Measurements from ENCODE around the gene RAD23B.
"Not testable (repeated sequence)": the region's sequence is repeated elsewhere in the genome, so short reads cannot be mapped to it uniquely, and the experiment has no call there.

The RAD23B gene

DNA sequence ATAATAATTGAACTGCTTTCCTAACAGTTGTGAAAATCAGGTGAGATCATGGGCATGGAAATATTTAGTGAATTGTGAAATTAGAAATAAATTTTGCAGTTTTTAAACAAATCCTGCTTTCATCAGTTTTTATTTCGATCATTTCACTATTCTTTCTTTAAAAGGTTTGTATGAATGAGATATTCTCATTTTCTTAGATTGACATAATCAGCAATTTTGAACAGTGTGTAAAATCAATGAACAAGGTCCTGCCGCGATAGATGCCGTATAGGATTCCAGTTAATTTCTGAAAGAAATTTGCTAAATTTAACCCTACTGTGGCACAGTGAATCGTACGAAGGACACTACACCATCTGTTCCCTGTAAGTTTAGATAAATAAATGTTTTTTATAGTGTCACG is 7.5 kb downstream of the RAD23B start:
- TF ChIP-seq, protein P1, sequence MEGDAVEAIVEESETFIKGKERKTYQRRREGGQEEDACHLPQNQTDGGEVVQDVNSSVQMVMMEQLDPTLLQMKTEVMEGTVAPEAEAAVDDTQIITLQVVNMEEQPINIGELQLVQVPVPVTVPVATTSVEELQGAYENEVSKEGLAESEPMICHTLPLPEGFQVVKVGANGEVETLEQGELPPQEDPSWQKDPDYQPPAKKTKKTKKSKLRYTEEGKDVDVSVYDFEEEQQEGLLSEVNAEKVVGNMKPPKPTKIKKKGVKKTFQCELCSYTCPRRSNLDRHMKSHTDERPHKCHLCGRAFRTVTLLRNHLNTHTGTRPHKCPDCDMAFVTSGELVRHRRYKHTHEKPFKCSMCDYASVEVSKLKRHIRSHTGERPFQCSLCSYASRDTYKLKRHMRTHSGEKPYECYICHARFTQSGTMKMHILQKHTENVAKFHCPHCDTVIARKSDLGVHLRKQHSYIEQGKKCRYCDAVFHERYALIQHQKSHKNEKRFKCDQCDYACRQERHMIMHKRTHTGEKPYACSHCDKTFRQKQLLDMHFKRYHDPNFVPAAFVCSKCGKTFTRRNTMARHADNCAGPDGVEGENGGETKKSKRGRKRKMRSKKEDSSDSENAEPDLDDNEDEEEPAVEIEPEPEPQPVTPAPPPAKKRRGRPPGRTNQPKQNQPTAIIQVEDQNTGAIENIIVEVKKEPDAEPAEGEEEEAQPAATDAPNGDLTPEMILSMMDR (IDR thresholded peaks at IDR 0.05; ENCODE audit: low read depth, low read length), result no peak
- no peak overlapping the region for H3K4me3 ChIP-seq (replicated peaks in 1 of 2; ENCODE audit: low read depth in 2 of 2, low read length in 2 of 2)
- DNase-seq (ENCODE audit: low read depth in 2 of 2), result no peak

DNA sequence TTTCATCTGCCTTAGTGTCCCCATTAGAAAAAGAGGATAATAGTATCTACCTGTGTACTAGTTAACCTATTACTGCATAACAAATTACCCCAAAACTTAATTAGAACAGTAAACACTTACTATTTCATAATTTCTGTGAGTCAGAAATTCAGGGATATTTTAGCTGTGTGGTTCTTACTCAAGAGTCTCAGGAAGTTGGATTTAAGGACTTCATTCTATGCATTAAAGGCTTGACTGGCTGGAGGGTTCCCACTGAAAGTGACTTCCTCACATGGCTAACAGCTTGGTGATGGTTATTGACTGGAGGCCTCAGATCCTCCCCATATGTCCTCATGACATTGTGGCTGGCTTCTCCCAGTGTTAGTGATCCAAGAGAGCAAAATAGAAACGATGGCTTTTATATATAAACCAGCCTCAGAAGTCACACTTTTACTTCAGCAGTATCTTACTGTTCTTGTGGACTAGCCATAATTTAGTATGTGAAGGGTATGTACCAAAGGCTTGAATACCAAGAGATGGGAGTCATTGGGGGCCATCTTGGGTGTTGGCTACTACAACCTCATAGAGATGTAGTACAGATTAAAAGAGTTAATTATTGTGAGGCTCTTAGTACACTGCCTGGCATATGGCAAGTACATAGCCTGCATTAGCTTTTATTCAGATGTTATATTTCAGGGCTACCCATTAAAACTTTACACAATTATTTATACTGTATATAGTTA is 9.9 kb downstream of the RAD23B start:
- DNase-seq (ENCODE audit: low read depth in 2 of 2), result no peak
- TF ChIP-seq, protein P1 (IDR thresholded peaks at IDR 0.05; ENCODE audit: low read depth, low read length), result no peak
- H3K4me3 ChIP-seq (replicated peaks in 1 of 2; ENCODE audit: low read depth in 2 of 2, low read length in 2 of 2), result no peak overlapping the region

DNA sequence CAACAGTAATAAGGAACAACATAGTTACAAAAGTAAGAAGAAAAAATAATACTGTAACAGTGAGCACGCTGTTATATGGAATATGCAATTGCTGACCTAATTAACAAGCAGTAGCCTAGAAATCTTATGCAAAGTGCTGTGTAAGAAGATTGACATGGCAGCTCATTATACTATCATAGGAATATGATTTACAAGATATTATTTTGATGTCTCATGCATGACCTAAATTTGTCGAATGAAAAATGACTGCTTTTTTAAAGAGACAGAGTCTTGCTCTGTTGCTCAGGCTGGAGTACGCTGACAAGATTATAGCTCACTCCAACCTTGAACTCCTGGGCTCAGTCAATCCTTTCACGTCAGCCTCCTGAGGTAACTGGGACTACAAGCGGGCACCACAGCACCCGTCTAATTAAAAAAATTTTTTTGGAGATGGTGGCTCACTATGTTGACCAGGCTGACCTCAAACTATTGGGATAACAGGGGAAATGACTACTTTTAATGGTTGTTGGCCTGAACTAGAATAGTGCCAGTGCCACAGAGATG is 10.5 kb downstream of the RAD23B start:
- TF ChIP-seq, protein P1 (IDR thresholded peaks at IDR 0.05; ENCODE audit: low read depth, low read length), result no peak
- no peak for DNase-seq (ENCODE audit: low read depth in 2 of 2)
- no peak overlapping the region for H3K4me3 ChIP-seq (replicated peaks in 1 of 2; ENCODE audit: low read depth in 2 of 2, low read length in 2 of 2)

DNA sequence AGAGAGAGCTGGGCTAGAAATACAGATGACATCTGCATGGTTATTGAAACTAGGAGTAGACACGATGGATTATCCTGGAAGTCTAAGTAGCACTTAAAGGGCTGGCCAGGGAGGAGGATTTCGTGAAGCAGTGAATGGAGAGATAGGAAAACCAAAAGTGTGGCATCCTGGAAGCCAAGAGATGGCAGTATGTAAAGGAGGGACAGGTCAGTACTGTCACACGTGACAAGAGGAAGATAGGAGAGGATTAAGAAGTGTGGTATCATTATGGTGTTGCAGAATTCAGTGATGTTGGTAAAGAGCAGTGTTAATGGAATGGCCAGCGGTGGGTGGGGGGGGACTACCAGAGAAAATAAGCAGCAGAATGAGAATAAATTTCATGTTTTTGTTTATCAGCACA is 11.7 kb downstream of the RAD23B start:
- TF ChIP-seq, protein P1 (IDR thresholded peaks at IDR 0.05; ENCODE audit: low read depth, low read length), result no peak
- no peak for DNase-seq (ENCODE audit: low read depth in 2 of 2)
- no peak overlapping the region for H3K4me3 ChIP-seq (replicated peaks in 1 of 2; ENCODE audit: low read depth in 2 of 2, low read length in 2 of 2)

DNA sequence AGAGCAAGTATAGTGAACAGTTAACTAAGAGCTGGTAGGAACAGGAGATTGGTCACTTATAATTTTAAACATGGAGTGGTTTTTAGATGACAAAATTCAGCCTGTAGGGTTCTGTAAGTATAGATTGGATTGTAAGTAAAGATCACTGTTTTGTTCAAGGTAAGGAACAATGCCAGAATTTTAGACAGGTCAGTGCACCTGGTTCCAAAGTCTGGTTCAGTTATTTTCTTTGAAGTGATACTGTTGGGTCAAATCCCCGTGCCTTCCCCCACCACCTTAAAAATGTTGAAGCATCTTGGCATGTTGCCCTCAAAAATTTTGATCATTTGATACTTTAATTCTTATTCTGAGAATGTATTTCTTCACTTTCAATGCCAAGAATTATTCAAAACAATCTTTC is 12.9 kb downstream of the RAD23B start:
- H3K4me3 ChIP-seq (replicated peaks in 1 of 2; ENCODE audit: low read depth in 2 of 2, low read length in 2 of 2), result no peak overlapping the region
- TF ChIP-seq, protein P1 (IDR thresholded peaks at IDR 0.05; ENCODE audit: low read depth, low read length), result no peak

DNA sequence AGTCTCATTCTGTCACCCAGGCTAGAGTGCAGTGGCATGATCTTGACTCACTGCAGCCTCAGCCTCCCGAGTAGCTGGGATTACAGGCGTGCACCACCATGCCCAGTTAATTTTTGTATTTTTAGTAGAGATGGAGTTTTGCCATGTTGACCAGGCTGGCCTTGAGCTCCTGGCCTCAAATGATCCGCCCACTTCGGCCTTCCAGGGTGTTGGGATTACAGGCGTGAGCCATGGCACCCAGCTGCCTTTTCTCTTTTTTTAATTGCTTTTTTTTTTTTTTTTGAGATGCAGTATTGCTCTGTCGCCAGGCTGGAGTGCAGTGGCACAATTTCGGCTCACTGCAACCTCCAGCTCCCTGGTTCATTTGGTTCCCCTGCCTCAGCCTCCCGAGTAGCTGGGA is 13.5 kb downstream of the RAD23B start:
- not testable (repeated sequence) for DNase-seq (ENCODE audit: low read depth in 2 of 2); H3K4me3 ChIP-seq (replicated peaks in 1 of 2; ENCODE audit: low read depth in 2 of 2, low read length in 2 of 2)

More for the DNA sequence above, 12.9 kb downstream of the RAD23B start:
- DNase-seq (ENCODE audit: low read depth in 2 of 2), result no peak

DNA sequence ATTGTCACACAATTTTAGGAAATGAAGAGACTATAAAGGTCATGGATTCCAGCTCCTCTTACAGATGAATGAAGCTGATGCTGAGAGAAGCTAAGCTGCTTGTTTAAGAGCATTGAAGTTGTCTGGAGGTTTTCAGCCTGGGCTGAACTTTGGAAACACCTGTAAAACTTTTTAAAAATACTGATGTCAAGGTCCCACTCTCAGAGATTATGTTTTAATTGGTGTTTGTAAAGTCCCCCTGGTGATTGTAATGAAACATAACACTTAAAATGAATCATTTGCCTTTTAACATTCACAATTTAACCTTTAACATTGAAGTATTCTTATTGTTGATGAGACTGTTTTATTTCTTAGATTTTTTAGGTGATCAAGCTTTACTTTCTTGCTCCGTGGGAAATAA is 16.4 kb downstream of the RAD23B start:
- no peak overlapping the region for H3K4me3 ChIP-seq (replicated peaks in 1 of 2; ENCODE audit: low read depth in 2 of 2, low read length in 2 of 2)
- peak in 1 of 2 donors; percentile 27 for DNase-seq (ENCODE audit: low read depth in 2 of 2)
- TF ChIP-seq, protein P1 (IDR thresholded peaks at IDR 0.05; ENCODE audit: low read depth, low read length), result peak; percentile 21
